Activated T-cell treated with anti-CD3 and anti-CD28 coated beads, Interleukin-2, amount 50 U/mL, for 4 hours (primary cell): ENCODE measurements around the gene DLL4. TPM values are rescaled to one million over a fixed set of nuclear protein-coding genes. Genes with fewer than 3 reads are reported as not detected.
A peak's percentile ranks its signal among the peaks of the same experiment; 100 is the strongest.

Experiments
- ATAC-seq, 2 donors: fragments of 200-7000 bp; cut with Tn5 transposase; one replicate each; pipeline ENCODE4 v1.10.0; 2021
- DNase-seq: peaks from one replicate; pipeline ENCODE4 v3.0.0-alpha.2; 2020
- H3K27me3 Mint-ChIP-seq: one replicate; pipeline ENCODE4 v1.8.0; 2021; ENCODE audit warnings: low read depth, mixed read lengths
- H3K36me3 Mint-ChIP-seq: one replicate; pipeline ENCODE4 v1.8.0; 2022; ENCODE audit warnings: mixed read lengths; ENCODE audit not compliant: insufficient read depth
- H3K4me1 Mint-ChIP-seq: one replicate; pipeline ENCODE4 v1.8.0; 2021; ENCODE audit warnings: low read depth, mixed read lengths
- H3K4me3 Mint-ChIP-seq: one replicate; pipeline ENCODE4 v1.8.0; 2021; ENCODE audit warnings: mild to moderate bottlenecking, moderate library complexity, mixed read lengths
- H3K9me3 Mint-ChIP-seq: one replicate; pipeline ENCODE4 v1.8.0; 2021; ENCODE audit warnings: mixed read lengths
- total RNA-seq, 3 donors: library from RNA; stranded (reverse); gene quantifications; one replicate each; pipeline ENCODE4 v1.2.1, GENCODE V29; 2021

The DLL4 gene
- total RNA-seq, 3 donors from 2014 or later, result 0.05 to 0.38 (median 0.37) TPM

DNA sequence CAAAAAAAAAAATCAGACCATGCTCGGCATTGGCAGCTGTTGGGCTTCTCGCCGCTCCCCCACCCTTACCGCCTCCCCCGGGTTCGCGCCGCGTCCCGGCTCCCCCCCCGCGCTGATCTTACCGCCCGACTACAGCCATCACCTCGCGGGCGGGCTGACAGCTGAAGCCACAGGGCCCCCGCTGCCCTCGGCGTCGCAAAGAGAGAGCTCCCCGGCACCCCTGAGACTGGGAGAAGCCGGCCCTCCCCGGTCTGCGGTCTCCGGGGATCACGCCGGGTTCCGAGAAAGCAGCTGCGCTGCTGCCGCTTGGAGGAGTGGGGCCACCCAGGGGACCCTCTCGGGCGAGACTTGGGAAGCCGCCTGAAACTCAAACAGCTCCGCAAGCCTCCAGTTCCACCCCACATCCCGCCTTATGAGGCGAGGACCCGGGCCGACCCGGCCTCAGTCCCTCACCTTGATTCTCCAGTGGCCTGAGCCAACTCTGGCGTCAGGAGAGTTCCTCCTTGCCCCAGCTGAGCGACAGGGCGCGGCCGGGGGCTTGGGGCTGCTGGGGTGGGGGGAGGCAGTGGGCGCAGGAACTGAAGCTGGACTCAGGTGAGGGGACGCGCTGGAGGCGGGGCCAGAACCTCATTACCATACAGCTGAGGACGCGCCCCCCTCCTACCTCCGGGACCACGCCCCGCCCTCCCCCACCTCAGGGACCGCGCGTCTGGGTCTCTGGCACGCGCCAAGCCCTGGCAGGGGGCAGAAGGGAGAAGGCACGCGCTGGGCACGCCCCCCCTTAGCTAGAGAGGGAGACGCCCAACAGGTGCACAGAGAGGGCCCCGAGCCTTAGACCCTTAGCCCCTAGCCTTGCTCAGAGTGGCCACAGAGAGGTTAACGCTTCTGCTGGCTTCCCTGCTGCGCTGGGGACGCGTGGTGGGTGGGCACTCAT, 1.0 kb upstream of the DLL4 start:
- Mint-ChIP-seq H3K36me3 (no peaks in the 10 kb centered on the region), H3K4me1 (peaks cover 41% of the 10 kb centered on the region), H3K9me3 (no peaks in the 10 kb centered on the region), H3K4me3 (peak overlapping the region; percentile 60), H3K27me3 (peaks cover 65% of the 10 kb centered on the region)
- ATAC-seq (peak in 1 of 2 donors; percentile 7), DNase-seq (no peak)

DNA sequence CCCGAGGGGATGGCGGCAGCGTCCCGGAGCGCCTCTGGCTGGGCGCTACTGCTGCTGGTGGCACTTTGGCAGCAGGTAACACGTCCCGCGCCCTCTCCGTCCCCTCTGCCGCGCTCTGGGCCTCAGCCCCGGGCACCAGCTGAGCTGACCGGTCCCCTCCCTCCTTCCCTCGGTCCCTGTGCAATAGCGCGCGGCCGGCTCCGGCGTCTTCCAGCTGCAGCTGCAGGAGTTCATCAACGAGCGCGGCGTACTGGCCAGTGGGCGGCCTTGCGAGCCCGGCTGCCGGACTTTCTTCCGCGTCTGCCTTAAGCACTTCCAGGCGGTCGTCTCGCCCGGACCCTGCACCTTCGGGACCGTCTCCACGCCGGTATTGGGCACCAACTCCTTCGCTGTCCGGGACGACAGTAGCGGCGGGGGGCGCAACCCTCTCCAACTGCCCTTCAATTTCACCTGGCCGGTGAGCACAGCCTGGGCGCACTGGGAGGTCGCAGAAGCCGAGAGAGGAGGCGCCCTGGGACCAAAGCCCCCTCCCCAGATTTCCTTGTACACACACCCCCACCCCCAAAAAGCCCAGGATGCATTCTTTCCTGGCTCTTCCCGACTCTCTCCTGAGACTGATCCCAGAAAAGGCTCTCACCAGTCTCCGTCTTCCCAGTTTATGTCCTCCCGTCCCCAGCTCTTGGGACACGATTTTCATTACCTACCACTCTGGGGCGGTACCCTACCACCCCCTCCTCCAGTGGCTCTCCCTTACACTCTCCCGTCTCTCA, 705 bp downstream of the DLL4 start:
- H3K4me1 Mint-ChIP-seq, result peaks cover 41% of the 10 kb centered on the region
- H3K4me3 Mint-ChIP-seq, result peak overlapping the region; percentile 71
- no peaks in the 10 kb centered on the region for H3K9me3 Mint-ChIP-seq
- DNase-seq (no peak), ATAC-seq (peak in 1 of 2 donors; percentile 3)
- H3K36me3 Mint-ChIP-seq, result no peaks in the 10 kb centered on the region
- peaks cover 70% of the 10 kb centered on the region for H3K27me3 Mint-ChIP-seq

DNA sequence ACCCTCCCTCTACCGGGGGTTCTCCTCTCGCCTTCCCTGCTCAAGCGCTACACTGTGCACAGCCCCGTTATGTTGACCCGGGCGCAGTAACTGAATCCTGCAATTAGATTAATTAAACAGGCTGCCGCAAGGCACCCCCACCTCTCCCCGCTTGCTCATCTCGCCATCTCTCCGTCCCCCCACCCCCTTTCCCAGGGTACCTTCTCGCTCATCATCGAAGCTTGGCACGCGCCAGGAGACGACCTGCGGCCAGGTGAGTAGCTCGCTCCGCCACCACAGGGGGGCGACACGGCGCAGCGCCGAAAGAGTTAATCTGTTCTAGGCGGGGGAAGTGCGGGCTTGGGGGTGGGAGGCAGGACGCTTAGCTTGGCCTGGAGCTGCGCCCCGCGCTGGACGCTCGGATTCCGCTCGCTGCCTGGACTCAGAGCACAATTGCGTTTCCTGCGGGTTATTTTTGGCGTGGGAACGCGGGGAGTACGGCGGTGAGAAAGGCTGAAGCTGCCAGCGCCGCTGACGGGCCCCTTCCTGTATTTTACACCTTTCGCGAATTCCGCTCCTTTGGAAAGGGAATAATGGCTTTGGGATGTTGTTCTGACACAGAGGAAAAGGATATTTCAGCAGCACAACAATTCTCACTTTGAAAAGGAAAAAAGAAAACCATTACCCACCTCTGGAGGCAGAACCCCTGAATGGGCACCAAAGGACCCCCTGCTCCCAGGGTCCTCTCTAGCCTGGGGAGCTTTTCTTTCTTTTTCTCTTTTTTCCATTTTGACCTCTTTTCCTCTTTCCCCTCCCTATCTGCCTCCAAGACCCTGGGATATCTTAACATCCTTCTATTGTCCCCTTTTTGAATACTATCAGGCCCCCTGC, 1.5 kb downstream of the DLL4 start:
- no peaks in the 10 kb centered on the region for H3K36me3 Mint-ChIP-seq
- DNase-seq (peak; percentile 53), ATAC-seq (peak in 1 of 2 donors; percentile 16)
- peak overlapping the region; percentile 71 for H3K4me3 Mint-ChIP-seq
- H3K4me1 Mint-ChIP-seq, result peaks cover 41% of the 10 kb centered on the region
- H3K9me3 Mint-ChIP-seq, result no peaks in the 10 kb centered on the region
- H3K27me3 Mint-ChIP-seq, result peaks cover 62% of the 10 kb centered on the region

DNA sequence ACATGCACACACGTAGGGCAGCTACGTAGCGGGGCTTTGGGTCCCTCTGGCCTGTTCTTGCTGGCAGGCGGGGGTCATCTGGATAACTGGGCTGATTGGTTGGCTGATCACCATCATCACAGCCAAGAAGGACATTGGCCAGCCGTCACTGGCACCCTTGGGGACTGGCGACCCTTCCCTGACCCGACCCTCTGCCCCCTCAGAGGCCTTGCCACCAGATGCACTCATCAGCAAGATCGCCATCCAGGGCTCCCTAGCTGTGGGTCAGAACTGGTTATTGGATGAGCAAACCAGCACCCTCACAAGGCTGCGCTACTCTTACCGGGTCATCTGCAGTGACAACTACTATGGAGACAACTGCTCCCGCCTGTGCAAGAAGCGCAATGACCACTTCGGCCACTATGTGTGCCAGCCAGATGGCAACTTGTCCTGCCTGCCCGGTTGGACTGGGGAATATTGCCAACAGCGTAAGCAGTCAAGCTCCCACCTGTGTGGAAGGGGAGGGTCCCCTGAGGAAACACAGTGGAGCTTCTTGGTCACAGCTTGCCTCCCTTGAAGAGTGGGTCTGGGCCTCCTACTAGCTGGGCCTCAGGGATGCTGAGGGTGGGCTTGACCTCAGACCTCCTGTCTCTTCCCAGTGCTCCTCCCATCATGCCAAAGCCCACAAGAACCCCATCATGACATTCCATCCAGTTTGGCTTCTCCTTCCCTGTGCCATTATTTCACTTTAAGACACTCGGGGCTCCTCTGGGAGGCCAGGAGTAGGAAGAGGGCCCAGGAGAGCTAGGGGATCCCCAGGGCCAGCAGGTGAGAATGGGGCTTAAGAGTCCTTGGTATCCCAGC, 2.4 kb downstream of the DLL4 start:
- H3K4me1 Mint-ChIP-seq, result peaks cover 37% of the 10 kb centered on the region
- H3K27me3 Mint-ChIP-seq, result peaks cover 55% of the 10 kb centered on the region
- no peaks in the 10 kb centered on the region for H3K9me3 Mint-ChIP-seq
- no peaks in the 10 kb centered on the region for H3K36me3 Mint-ChIP-seq
- no peak for DNase-seq
- no peak for ATAC-seq
- H3K4me3 Mint-ChIP-seq, result peak overlapping the region; percentile 24

DNA sequence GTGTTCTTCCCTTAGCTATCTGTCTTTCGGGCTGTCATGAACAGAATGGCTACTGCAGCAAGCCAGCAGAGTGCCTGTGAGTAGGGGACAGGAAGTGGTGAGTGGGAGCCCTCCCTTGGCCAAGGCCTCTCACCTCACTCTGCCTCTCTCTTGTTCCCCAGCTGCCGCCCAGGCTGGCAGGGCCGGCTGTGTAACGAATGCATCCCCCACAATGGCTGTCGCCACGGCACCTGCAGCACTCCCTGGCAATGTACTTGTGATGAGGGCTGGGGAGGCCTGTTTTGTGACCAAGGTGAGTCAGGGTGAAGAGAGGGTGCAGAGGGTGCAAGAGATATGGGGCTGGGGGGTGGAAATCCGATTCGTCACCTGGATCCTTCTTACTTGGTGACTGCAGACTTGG, 3.0 kb downstream of the DLL4 start:
- Mint-ChIP-seq H3K9me3 (no peaks in the 10 kb centered on the region), H3K4me1 (peaks cover 31% of the 10 kb centered on the region), H3K27me3 (peaks cover 48% of the 10 kb centered on the region), H3K36me3 (no peaks in the 10 kb centered on the region), H3K4me3 (no peak overlapping the region)
- ATAC-seq (no peak), DNase-seq (no peak)

DNA sequence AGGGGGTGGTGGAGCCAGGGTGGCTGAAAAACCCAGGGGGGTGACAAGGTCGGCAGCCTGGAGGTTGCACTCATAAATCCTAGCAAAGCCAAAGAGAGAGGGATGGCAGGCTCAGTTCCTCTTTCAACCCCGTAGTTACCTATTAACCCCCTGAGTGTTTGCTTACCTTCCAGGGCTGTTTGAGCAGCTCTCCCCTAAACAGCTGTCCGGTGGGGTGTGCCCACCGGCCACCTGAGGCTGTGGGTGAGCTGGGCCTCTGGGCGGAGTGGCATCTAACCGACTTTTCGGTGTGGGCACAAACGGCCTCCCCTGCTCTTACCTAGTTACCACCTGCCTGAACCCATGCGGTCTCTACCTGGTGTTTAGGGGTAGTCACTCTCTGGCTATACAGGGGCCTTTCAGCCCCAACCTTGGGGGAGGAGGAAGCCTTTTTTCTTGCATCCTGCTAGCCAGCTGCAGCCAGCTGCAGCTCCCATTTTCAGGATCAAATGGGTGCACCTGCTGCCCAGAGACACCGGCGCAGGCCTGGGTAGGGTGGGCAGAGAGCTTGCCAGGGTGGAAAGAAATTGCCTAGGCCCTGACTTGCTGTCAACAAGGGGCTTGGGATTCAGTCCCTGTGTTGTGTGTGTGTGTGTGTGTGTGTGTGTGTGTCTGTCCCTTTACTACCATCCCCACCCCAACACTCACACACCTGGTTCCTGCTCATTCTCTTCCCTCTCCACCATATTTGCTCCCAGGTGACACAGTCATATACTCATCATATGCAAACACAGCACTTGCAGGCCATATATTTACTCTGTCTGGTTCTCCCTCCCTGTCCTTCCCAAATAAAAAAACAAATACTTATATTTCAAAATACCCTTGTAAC, 3.7 kb downstream of the DLL4 start:
- no peaks in the 10 kb centered on the region for H3K9me3 Mint-ChIP-seq
- no peak overlapping the region for H3K4me3 Mint-ChIP-seq
- no peaks in the 10 kb centered on the region for H3K36me3 Mint-ChIP-seq
- peaks cover 45% of the 10 kb centered on the region for H3K27me3 Mint-ChIP-seq
- peaks cover 29% of the 10 kb centered on the region for H3K4me1 Mint-ChIP-seq
- ATAC-seq (no peak), DNase-seq (no peak)

DNA sequence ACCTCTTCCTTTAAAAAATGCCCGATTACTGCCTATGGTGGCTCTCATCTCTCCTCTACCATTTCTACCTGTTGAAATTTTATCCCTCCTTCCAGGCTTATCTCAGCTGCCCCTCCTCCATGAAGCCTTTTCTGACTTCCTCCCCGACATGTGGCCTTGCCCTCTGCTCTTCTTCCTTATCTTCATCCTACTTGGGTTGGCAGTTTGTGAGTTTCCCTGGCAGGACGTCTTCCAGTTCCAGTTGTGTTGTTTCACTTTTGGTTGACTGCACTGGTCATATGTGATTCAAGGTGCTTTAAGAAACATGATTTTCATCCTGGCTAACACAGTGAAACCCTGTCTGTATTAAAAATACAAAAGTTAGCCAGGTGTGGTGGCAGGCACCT, 4.4 kb downstream of the DLL4 start:
- no peak for DNase-seq
- H3K36me3 Mint-ChIP-seq, result no peaks in the 10 kb centered on the region
- ATAC-seq, result no peak
- H3K4me1 Mint-ChIP-seq, result peaks cover 25% of the 10 kb centered on the region
- H3K4me3 Mint-ChIP-seq, result no peak overlapping the region
- H3K9me3 Mint-ChIP-seq, result no peaks in the 10 kb centered on the region
- H3K27me3 Mint-ChIP-seq, result peaks cover 41% of the 10 kb centered on the region

DNA sequence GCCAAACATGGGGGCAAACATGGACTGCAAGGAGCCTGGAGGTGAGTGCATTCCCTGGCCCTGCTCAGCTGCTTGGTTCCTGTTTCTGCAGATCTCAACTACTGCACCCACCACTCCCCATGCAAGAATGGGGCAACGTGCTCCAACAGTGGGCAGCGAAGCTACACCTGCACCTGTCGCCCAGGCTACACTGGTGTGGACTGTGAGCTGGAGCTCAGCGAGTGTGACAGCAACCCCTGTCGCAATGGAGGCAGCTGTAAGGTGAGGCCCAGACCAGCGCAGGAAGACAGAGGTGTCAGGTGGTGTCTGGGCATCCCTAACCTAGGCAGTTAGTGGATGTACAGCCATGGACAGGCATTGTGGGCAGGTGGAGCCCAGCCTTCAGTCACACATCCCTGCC, 5.3 kb downstream of the DLL4 start:
- ATAC-seq (no peak), DNase-seq (no peak)
- peaks cover 34% of the 10 kb centered on the region for H3K27me3 Mint-ChIP-seq
- no peaks in the 10 kb centered on the region for H3K36me3 Mint-ChIP-seq
- H3K4me3 Mint-ChIP-seq, result no peak overlapping the region
- H3K4me1 Mint-ChIP-seq, result peaks cover 20% of the 10 kb centered on the region
- no peaks in the 10 kb centered on the region for H3K9me3 Mint-ChIP-seq

DNA sequence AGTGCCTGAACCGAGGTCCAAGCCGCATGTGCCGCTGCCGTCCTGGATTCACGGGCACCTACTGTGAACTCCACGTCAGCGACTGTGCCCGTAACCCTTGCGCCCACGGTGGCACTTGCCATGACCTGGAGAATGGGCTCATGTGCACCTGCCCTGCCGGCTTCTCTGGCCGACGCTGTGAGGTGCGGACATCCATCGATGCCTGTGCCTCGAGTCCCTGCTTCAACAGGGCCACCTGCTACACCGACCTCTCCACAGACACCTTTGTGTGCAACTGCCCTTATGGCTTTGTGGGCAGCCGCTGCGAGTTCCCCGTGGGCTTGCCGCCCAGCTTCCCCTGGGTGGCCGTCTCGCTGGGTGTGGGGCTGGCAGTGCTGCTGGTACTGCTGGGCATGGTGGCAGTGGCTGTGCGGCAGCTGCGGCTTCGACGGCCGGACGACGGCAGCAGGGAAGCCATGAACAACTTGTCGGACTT, 7.1 kb downstream of the DLL4 start:
- Mint-ChIP-seq H3K36me3 (no peaks in the 10 kb centered on the region), H3K4me1 (peaks cover 18% of the 10 kb centered on the region), H3K9me3 (no peaks in the 10 kb centered on the region), H3K27me3 (peaks cover 18% of the 10 kb centered on the region), H3K4me3 (no peak overlapping the region)
- DNase-seq (no peak), ATAC-seq (no peak)

DNA sequence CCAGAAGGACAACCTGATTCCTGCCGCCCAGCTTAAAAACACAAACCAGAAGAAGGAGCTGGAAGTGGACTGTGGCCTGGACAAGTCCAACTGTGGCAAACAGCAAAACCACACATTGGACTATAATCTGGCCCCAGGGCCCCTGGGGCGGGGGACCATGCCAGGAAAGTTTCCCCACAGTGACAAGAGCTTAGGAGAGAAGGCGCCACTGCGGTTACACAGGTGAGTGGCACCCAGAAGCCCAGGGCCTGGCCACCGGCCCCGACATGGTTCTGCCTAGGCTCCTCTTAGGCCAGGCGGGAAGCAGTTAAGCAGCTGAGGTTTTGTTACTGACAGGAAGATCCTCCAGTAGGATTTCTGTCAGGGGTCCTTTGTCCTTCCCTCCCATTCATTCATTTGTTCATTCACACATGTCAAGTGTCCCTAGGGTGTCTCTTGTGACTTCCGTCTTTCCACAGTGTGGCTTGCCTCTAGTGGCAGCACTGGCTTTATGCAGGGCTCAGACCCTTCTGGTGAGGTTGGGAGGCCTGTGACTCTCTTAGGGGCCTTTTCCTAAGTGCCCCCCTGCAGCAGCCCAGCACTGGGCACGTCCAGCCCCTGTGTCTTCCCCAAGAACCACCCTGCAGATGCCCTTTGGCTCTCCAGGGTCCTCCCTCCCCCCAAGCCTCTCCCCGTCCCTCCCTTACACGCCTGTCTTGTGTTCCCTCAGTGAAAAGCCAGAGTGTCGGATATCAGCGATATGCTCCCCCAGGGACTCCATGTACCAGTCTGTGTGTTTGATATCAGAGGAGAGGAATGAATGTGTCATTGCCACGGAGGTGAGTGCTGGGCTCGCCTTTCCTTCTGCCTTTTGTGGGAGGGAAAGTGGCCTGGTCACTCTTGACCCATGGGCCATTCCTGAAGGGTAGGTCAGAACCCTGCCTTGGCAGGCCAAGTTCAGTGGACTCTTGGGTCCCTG, 7.8 kb downstream of the DLL4 start:
- H3K4me1 Mint-ChIP-seq, result peaks cover 16% of the 10 kb centered on the region
- ATAC-seq (no peak), DNase-seq (no peak)
- no peak overlapping the region for H3K4me3 Mint-ChIP-seq
- H3K36me3 Mint-ChIP-seq, result no peaks in the 10 kb centered on the region
- no peaks in the 10 kb centered on the region for H3K9me3 Mint-ChIP-seq
- H3K27me3 Mint-ChIP-seq, result peaks cover 11% of the 10 kb centered on the region

DNA sequence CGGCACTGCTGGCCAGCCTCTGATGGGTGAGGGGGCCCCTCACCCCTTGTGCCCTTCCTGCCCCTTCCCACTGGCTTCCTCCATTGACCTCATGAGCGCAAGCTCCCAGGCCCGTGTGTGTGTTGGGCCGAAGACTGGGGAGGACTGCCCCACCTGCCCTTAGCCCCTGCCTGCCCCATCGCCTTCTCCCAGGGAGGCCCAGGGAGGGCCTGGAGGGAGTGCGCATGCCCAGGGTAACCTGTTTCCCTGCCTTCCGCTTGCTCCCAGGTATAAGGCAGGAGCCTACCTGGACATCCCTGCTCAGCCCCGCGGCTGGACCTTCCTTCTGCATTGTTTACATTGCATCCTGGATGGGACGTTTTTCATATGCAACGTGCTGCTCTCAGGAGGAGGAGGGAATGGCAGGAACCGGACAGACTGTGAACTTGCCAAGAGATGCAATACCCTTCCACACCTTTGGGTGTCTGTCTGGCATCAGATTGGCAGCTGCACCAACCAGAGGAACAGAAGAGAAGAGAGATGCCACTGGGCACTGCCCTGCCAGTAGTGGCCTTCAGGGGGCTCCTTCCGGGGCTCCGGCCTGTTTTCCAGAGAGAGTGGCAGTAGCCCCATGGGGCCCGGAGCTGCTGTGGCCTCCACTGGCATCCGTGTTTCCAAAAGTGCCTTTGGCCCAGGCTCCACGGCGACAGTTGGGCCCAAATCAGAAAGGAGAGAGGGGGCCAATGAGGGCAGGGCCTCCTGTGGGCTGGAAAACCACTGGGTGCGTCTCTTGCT, 8.8 kb downstream of the DLL4 start:
- Mint-ChIP-seq H3K4me1 (peaks cover 23% of the 10 kb centered on the region), H3K27me3 (peaks cover 5% of the 10 kb centered on the region)
- ATAC-seq, result no peak

More for the DNA sequence above, 8.8 kb downstream of the DLL4 start:
- Mint-ChIP-seq H3K36me3 (no peaks in the 10 kb centered on the region), H3K4me3 (no peak overlapping the region), H3K9me3 (no peaks in the 10 kb centered on the region)
- DNase-seq, result no peak
